ENCODE measurements around the gene SNAI3. TPM values are rescaled to one million over a fixed set of nuclear protein-coding genes. Genes with fewer than 3 reads are reported as not detected.

SNAI3 gene
- total RNA-seq, 2 donors from 2014 or later: 0.27 TPM; not detected in 1

DNA sequence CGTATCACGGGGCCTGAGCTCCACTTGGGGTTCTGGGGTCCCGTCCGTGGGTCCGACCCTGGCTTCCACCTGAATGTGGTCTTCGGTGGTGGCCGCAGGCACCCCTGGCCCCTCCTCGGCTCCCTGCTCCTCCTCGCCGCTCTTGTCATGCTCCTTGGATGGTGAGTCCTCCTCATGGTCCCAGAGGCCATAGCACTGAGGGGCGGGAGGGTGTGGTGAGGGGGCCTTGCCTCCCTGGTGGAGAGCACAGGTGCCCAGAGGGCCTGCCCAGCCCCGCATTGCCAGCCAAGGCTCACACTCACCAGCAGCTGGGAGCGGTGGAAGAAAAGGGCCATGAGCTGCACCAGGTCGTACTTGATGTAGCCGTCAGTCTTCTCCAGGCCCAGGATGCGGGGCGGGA, 34.9 kb upstream of the SNAI3 start:
- H3K4me3 ChIP-seq: no peak overlapping the region
- TF ChIP-seq, protein P1, sequence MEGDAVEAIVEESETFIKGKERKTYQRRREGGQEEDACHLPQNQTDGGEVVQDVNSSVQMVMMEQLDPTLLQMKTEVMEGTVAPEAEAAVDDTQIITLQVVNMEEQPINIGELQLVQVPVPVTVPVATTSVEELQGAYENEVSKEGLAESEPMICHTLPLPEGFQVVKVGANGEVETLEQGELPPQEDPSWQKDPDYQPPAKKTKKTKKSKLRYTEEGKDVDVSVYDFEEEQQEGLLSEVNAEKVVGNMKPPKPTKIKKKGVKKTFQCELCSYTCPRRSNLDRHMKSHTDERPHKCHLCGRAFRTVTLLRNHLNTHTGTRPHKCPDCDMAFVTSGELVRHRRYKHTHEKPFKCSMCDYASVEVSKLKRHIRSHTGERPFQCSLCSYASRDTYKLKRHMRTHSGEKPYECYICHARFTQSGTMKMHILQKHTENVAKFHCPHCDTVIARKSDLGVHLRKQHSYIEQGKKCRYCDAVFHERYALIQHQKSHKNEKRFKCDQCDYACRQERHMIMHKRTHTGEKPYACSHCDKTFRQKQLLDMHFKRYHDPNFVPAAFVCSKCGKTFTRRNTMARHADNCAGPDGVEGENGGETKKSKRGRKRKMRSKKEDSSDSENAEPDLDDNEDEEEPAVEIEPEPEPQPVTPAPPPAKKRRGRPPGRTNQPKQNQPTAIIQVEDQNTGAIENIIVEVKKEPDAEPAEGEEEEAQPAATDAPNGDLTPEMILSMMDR (IDR thresholded peaks at IDR 0.05): no peak
- H3K36me3 ChIP-seq: peaks cover 79% of the 10 kb centered on the region
- no peaks in the 10 kb centered on the region for H3K9me3 ChIP-seq
- H3K27ac ChIP-seq: no peak overlapping the region
- ATAC-seq (ENCODE audit: insufficient number of reproducible peaks, low FRiP score, low read depth): no peak
- DNase-seq (ENCODE audit: low spot score): no peak
- no peaks in the 10 kb centered on the region for H3K4me1 ChIP-seq (ENCODE audit: control insufficient read depth in 1 of 2, low read depth in 2 of 2)
- no peaks in the 10 kb centered on the region for H3K27me3 ChIP-seq (replicated peaks; ENCODE audit: insufficient read depth)

DNA sequence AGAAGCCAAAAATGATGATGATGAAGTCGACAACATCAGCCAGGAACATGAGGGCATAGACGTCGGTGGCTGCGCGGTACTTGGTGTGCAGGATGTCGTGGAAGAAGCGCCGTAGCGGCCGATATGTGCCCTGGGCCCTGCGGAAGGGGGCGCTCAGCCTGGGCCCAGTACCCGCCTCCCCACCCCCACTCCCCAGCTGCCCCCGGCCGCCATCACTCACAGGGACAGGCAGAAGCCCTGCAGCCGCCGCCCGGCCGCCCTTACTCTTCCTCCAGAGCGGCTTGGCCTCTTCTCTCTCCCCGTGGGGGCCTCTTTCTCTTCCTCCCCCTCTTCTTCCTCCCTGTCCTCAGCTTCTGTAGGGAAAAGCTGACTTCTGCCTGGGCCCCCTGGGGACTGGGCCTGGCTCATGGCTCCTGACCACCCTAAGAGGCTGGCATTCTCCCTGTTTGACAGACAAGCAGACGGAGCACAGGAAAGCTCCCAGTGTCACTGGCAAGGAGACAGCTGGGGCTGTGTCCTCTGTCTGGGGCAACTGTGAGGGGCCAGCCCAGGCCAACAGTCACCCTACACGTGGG, 34.2 kb upstream of the SNAI3 start:
- TF ChIP-seq, protein P1 (IDR thresholded peaks at IDR 0.05): no peak
- ATAC-seq (ENCODE audit: insufficient number of reproducible peaks, low FRiP score, low read depth) (no peak), DNase-seq (ENCODE audit: low spot score) (no peak)
- H3K27me3 ChIP-seq (replicated peaks; ENCODE audit: insufficient read depth): no peaks in the 10 kb centered on the region
- no peak overlapping the region for H3K4me3 ChIP-seq
- no peaks in the 10 kb centered on the region for H3K9me3 ChIP-seq
- H3K27ac ChIP-seq: no peak overlapping the region
- no peaks in the 10 kb centered on the region for H3K4me1 ChIP-seq (ENCODE audit: control insufficient read depth in 1 of 2, low read depth in 2 of 2)
- peaks cover 80% of the 10 kb centered on the region for H3K36me3 ChIP-seq

DNA sequence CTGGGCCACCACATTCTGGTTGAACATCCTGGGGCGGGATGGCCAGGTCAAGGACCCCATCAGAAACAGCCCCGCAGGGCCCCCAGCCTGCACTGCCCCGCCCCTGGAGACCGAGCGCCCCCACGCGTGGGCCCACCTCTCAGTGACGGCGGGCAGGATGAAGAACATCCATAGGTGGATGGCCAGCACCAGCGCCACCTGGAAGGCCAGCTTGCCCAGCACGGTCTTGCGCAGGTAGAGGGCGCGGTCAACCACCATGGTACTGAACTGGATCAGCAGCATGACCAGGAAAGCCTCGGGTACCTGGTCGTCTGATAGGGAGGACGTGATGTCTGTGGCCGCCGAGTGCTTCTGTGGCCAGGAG, 33.6 kb upstream of the SNAI3 start:
- ATAC-seq (ENCODE audit: insufficient number of reproducible peaks, low FRiP score, low read depth) (no peak), DNase-seq (ENCODE audit: low spot score) (no peak)
- Histone ChIP-seq H3K4me1 (ENCODE audit: control insufficient read depth in 1 of 2, low read depth in 2 of 2) (no peaks in the 10 kb centered on the region), H3K36me3 (peaks cover 77% of the 10 kb centered on the region), H3K9me3 (no peaks in the 10 kb centered on the region), H3K27ac (no peak overlapping the region), H3K4me3 (no peak overlapping the region), H3K27me3 (replicated peaks; ENCODE audit: insufficient read depth) (no peaks in the 10 kb centered on the region)
- TF ChIP-seq, protein P1 (IDR thresholded peaks at IDR 0.05): no peak

DNA sequence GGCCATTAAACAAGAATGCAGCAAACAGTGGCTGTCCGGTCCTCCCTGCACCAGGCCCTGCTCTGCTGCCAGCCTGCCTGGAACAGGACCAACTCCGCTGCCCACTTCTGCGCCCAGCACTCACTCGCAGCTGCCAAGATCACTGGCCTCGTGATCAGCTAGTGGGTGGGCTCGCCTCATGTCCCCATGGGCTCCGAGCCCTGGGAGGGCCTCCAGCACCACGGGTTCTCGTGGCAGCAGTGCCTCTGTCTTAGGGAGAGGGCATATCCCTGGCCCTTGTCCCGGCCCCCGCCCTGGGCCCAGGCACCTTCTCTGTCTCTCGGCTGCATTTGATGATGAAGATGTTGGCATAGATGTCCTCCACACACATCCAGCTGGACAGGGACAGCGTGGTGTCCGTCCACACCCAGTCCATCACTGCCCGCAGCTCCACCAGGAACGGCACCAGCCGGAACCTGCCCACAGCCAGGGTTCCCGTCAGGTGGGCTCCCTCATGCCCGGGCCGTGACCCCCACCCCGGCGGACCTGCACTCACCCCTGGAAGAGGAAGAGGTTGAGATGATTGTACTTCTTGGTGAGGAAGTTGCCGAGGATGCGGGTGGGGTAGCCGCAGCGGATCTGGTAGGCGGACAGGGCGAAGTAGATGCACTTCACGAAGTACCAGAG, 33.1 kb upstream of the SNAI3 start:
- ATAC-seq (ENCODE audit: insufficient number of reproducible peaks, low FRiP score, low read depth) (no peak), DNase-seq (ENCODE audit: low spot score) (no peak)
- Histone ChIP-seq H3K9me3 (no peaks in the 10 kb centered on the region), H3K4me3 (no peak overlapping the region), H3K27me3 (replicated peaks; ENCODE audit: insufficient read depth) (no peaks in the 10 kb centered on the region), H3K36me3 (peaks cover 72% of the 10 kb centered on the region), H3K27ac (no peak overlapping the region), H3K4me1 (ENCODE audit: control insufficient read depth in 1 of 2, low read depth in 2 of 2) (no peaks in the 10 kb centered on the region)
- TF ChIP-seq, protein P1 (IDR thresholded peaks at IDR 0.05): no peak

DNA sequence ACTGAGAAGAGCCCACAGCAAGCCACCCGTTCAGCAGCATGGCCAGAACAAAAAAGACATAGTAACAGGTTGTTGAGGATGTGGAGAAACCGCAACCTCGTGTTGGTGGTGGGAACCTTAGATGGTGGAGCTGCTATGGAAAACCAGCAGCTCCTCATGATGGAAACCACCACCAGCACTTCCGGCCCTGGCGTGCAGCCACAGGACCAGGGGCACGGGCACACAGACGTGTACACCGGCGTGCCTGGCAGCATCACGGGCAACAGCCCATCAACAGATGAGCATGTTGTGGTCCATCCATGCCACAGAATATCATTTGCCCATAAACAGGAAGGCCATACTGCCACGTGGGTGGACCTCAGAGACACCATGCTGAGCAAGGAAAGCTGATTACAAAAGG, 31.9 kb upstream of the SNAI3 start:
- Histone ChIP-seq H3K27me3 (replicated peaks; ENCODE audit: insufficient read depth) (no peaks in the 10 kb centered on the region), H3K4me1 (ENCODE audit: control insufficient read depth in 1 of 2, low read depth in 2 of 2) (no peaks in the 10 kb centered on the region), H3K36me3 (peaks cover 63% of the 10 kb centered on the region), H3K9me3 (no peaks in the 10 kb centered on the region), H3K27ac (no peak overlapping the region), H3K4me3 (no peak overlapping the region)
- no peak for ATAC-seq (ENCODE audit: insufficient number of reproducible peaks, low FRiP score, low read depth)
- no peak for DNase-seq (ENCODE audit: low spot score)
- TF ChIP-seq, protein P1 (IDR thresholded peaks at IDR 0.05): no peak
